ENCODE data around the gene ZSWIM6. TPM values are rescaled to one million over a fixed set of nuclear protein-coding genes. Genes with fewer than 3 reads are reported as not detected.

Gene ZSWIM6
- total RNA-seq, 4 donors from 2014 or later = 13.3 to 19.4 (median 16.0) TPM

DNA sequence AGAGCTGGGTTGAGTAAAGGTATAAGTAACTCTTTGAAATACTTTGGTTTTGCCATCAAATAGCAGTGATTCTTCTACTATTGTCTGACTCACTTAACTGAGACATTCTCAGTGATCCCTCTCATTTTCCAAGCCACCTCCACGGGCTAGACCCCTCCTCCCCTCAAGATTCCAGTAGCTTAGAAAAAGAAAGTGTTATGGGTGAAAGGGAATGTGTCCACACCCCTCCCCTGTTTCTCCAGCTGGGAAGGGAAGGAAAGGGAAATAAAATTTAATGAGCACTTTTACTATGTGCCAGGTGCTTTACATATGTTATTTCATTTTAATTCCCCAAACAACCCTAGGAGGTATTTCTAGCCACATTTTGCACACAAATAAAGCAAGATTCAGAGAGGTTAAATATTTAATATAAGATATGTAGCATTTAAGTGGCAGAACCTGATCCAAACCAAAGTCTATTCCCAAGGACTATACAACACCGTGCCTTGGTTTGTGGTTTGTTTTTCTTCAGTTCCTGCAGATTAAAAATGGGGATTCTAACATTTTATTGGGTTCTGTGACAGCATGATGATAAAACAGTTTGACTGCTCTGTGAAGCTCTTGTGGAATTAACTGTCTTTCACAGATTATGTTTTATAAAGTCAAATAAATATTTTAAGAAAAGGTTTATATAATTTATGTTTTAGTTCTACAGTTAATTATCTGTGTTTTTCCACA lies 135.9 kb downstream of the ZSWIM6 start:
- H3K4me3 ChIP-seq = no peak overlapping the region
- peaks cover 0 to 35% (median 0%) of the 10 kb centered on the region in 4 donors for H3K4me1 ChIP-seq
- no peak overlapping the region for H3K27ac ChIP-seq
- H3K36me3 ChIP-seq = no peaks in the 10 kb centered on the region
- H3K9me3 ChIP-seq = no peaks in the 10 kb centered on the region
- H3K27me3 ChIP-seq = no peaks in the 10 kb centered on the region
- TF ChIP-seq POLR2A (IDR thresholded peaks at IDR 0.05) = no peak
- TF ChIP-seq, protein P1, sequence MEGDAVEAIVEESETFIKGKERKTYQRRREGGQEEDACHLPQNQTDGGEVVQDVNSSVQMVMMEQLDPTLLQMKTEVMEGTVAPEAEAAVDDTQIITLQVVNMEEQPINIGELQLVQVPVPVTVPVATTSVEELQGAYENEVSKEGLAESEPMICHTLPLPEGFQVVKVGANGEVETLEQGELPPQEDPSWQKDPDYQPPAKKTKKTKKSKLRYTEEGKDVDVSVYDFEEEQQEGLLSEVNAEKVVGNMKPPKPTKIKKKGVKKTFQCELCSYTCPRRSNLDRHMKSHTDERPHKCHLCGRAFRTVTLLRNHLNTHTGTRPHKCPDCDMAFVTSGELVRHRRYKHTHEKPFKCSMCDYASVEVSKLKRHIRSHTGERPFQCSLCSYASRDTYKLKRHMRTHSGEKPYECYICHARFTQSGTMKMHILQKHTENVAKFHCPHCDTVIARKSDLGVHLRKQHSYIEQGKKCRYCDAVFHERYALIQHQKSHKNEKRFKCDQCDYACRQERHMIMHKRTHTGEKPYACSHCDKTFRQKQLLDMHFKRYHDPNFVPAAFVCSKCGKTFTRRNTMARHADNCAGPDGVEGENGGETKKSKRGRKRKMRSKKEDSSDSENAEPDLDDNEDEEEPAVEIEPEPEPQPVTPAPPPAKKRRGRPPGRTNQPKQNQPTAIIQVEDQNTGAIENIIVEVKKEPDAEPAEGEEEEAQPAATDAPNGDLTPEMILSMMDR (IDR thresholded peaks at IDR 0.05) = no peak
- DNase-seq = no peak

GRCh38 chr5:61468483-61468865 lies 136.4 kb downstream of the ZSWIM6 start:
- Histone ChIP-seq H3K27ac (no peak overlapping the region), H3K4me3 (no peak overlapping the region), H3K36me3 (no peaks in the 10 kb centered on the region), H3K9me3 (no peaks in the 10 kb centered on the region), H3K27me3 (no peaks in the 10 kb centered on the region), H3K4me1 (peaks cover 0 to 35% (median 0%) of the 10 kb centered on the region in 4 donors)
- DNase-seq = no peak
- TF ChIP-seq POLR2A (IDR thresholded peaks at IDR 0.05) = no peak
- TF ChIP-seq, protein P1 (IDR thresholded peaks at IDR 0.05) = no peak

- Histone ChIP-seq H3K9me3 (no peaks in the 10 kb centered on the region), H3K4me3 (no peak overlapping the region), H3K36me3 (peaks cover 0 to 6% (median 0%) of the 10 kb centered on the region in 3 donors), H3K4me1 (peaks cover 0 to 22% (median 0%) of the 10 kb centered on the region in 4 donors), H3K27ac (no peak overlapping the region), H3K27me3 (no peaks in the 10 kb centered on the region)
- no peak for DNase-seq
- no peak for TF ChIP-seq POLR2A (IDR thresholded peaks at IDR 0.05)
- TF ChIP-seq, protein P1 (IDR thresholded peaks at IDR 0.05) = no peak
These were observed 139.3 kb downstream of the ZSWIM6 start for GRCh38 chr5:61471352-61471751.

- no peak overlapping the region for H3K27ac ChIP-seq
- no peak for DNase-seq
- H3K4me1 ChIP-seq = peaks cover 0 to 16% (median 0%) of the 10 kb centered on the region in 4 donors
- no peaks in the 10 kb centered on the region for H3K27me3 ChIP-seq
- no peaks in the 10 kb centered on the region for H3K9me3 ChIP-seq
- peaks cover 0 to 6% (median 0%) of the 10 kb centered on the region in 3 donors for H3K36me3 ChIP-seq
- TF ChIP-seq, protein P1 (IDR thresholded peaks at IDR 0.05) = no peak
- TF ChIP-seq POLR2A (IDR thresholded peaks at IDR 0.05) = no peak
- H3K4me3 ChIP-seq = no peak overlapping the region
These were observed 140.3 kb downstream of the ZSWIM6 start for GRCh38 chr5:61472172-61472958.

GRCh38 chr5:61474746-61475145 lies 142.7 kb downstream of the ZSWIM6 start:
- no peak overlapping the region for H3K27ac ChIP-seq
- peaks cover 0 to 6% (median 0%) of the 10 kb centered on the region in 3 donors for H3K36me3 ChIP-seq
- H3K4me1 ChIP-seq = no peaks in the 10 kb centered on the region
- H3K4me3 ChIP-seq = no peak overlapping the region
- no peak for TF ChIP-seq POLR2A (IDR thresholded peaks at IDR 0.05)
- TF ChIP-seq, protein P1 (IDR thresholded peaks at IDR 0.05) = no peak
- DNase-seq = no peak
- no peaks in the 10 kb centered on the region for H3K9me3 ChIP-seq
- no peaks in the 10 kb centered on the region for H3K27me3 ChIP-seq

All from Peyer's patch (tissue), 4 donors.